Occipital lobe (tissue), 2 donors: ENCODE results near the gene DDX49. TPM values are rescaled to one million over a fixed set of nuclear protein-coding genes. Genes with fewer than 3 reads are reported as not detected.
A peak's percentile ranks its signal among the peaks of the same experiment; 100 is the strongest.

Experiments
- DNase-seq: peaks from one replicate; lab custom pipeline; 2025; lab: John Stamatoyannopoulos, UW
- total RNA-seq: library from RNA; depleted of rRNA; stranded (reverse); fragments of >200 nt; gene quantifications from one replicate; pipeline ENCODE4 v1.2.3, GENCODE V29; 2014

The DDX49 gene
- 45.7 TPM for total RNA-seq

- DNase-seq, result peak; percentile 98
These were observed at the start of gene DDX49, which contains the start of gene COPE for GRCh38 chr19:18919086-18919899. Gene DDX49 (plus strand): TSS chr19:18919715. CDS start chr19:18919742, 27 bp downstream. Gene COPE (minus strand): TSS chr19:18919387. CDS start chr19:18919348, 39 bp downstream.

- DNase-seq, result no peak
These were observed 49.6 kb upstream of the DDX49 start for GRCh38 chr19:18869781-18870530.

- no peak for DNase-seq
These were observed 48.9 kb upstream of the DDX49 start for GRCh38 chr19:18870531-18871172.

GRCh38 chr19:18871543-18871942 lies 48.0 kb upstream of the DDX49 start:
- DNase-seq, result no peak

- no peak for DNase-seq
These were observed 43.8 kb upstream of the DDX49 start for GRCh38 chr19:18875726-18876125.

- DNase-seq, result no peak
These were observed 42.6 kb upstream of the DDX49 start for GRCh38 chr19:18876865-18877264.

GRCh38 chr19:18878058-18878797 lies 41.3 kb upstream of the DDX49 start:
- DNase-seq, result no peak

GRCh38 chr19:18878858-18879578 lies 40.5 kb upstream of the DDX49 start:
- no peak for DNase-seq

- no peak for DNase-seq
These were observed 39.7 kb upstream of the DDX49 start for GRCh38 chr19:18879579-18880373.

GRCh38 chr19:18881491-18881890 lies 38.0 kb upstream of the DDX49 start:
- DNase-seq, result no peak

- DNase-seq, result no peak
These were observed 35.8 kb upstream of the DDX49 start for GRCh38 chr19:18883526-18884304.

- no peak for DNase-seq
These were observed 32.5 kb upstream of the DDX49 start for GRCh38 chr19:18886972-18887371.

- no peak for DNase-seq
These were observed 29.4 kb upstream of the DDX49 start for GRCh38 chr19:18889949-18890745.

- DNase-seq, result no peak
These were observed 25.8 kb upstream of the DDX49 start for GRCh38 chr19:18893587-18894253.

GRCh38 chr19:18894254-18895037 lies 25.1 kb upstream of the DDX49 start:
- peak; percentile 90 for DNase-seq

GRCh38 chr19:18895038-18895823 lies 24.3 kb upstream of the DDX49 start:
- DNase-seq, result peak; percentile 90
